GM21825 (cell line): Measurements from ENCODE around the gene ZC3H4.
"Not testable (repeated sequence)": the region's sequence is repeated elsewhere in the genome, so short reads cannot be mapped to it uniquely, and the experiment has no call there.

Experiments
- ATAC-seq: cut with Tn5 transposase; IDR thresholded peaks from one replicate; pipeline ENCODE4 v1.9.1; 2021; ENCODE audit warnings: mild to moderate bottlenecking, moderate library complexity; ENCODE audit not compliant: unreplicated experiment

Gene ZC3H4

DNA sequence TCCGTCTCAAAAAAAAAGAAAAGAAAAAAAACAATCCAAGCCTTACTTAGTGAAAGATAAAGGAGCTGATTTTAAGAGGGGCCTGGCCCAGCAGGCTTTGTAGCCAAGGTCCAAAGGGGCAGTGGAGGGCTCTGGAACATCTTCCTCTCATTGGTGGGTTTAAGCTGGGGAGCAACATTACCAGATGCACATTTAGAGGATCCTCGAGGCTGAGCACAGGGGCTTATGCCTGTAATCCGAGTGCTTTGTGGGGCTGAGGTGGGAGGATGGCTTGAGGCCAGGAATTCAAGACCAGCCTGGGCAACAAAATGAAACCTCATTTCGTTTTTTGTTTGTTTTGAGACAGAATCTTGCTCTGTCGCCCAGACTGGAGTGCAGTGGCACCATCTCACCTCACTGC is 57.2 kb downstream of the ZC3H4 start:
- ATAC-seq: no peak

DNA sequence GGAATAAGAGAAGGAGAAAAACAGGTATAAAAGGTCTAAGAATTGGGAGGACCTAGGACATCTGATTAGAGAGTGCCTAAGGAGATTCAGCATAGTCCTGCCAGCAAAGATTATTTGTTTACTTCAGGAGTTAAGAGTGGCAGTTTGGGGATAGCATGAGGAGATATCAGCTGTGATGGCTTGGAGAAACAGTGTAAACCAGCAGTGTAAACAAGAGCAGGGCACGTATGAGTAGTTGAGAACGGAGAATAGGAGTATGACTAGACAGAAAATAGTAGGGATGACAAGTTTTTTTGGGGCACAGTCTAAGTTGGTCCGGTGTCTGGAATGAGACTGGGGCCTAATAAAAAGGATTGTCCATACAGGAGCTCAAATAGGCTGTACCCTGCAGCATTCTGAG is 63.0 kb downstream of the ZC3H4 start:
- not testable (repeated sequence) for ATAC-seq

DNA sequence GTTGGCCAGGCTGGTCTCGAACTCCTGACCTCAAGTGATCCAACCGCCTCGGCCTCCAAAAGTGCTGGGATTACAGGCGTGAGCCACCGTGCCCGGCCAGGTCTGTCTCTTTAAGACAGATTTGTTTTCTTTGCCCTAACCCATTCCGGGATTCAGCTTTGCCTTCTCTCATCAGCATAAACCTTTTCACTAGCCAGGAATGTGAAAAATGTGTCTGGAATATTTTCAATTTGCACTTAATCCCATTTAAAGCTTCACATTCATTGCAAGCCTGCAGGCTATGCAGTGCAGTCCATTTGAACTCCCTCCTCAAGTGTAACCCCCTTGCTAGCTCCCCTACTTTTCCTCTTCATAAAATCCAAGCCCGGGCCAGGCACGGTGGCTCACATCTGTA is 64.3 kb downstream of the ZC3H4 start:
- ATAC-seq: no peak

DNA sequence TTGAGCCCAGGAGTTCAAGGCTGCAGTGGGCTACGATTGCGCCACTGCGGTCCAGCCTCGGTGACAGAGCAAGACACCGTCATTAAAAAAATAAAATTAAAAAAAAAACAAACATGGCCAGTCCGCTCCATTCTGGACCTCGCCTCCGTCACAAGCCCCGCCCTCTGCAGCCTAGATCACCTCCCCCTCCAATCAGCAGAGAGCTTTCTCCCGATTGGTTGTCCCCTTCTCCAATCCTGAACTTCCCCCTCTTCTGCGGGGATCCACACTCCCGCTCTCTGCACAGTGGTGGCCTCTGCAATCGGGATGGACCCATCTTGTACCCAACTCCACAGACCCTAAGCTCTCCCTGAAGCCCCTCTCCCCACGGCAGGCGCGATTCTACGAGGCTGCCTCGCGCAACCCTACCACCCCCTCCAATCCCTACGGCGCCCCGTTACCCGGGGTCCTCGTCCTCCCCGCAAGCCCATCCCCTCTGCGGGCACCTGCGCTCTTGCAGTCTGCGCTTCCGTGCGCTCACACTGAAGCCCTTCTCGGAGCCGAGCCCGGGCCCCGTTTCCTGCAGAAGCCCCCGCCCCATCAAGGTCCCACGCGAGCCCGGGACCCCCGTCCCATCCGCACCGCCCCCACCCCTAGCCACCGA is 65.7 kb downstream of the ZC3H4 start:
- ATAC-seq: peak; percentile 34

DNA sequence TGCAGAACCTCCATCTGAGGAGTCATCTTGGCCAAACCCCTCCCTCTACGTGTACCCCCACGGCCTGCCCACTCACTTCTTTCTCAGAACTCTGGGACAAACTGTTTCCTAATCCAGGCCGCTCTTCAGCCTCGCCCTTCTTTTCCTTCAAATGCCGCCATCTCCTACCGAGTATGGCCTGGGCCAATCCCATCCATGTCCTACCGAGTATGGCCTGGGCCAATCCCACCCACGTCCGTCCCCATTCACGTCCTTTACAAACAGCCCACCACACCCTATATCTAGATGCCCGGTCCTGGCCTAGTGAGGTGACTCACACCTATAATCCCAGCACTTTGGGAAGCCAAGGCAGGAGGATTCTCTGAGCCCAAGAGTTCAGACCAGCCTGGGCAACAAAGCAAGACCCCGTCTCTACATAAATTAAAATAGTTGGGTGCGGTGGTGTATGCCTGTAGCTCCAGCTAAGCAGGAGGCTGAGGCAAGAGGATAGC is 66.3 kb downstream of the ZC3H4 start:
- no peak for ATAC-seq

DNA sequence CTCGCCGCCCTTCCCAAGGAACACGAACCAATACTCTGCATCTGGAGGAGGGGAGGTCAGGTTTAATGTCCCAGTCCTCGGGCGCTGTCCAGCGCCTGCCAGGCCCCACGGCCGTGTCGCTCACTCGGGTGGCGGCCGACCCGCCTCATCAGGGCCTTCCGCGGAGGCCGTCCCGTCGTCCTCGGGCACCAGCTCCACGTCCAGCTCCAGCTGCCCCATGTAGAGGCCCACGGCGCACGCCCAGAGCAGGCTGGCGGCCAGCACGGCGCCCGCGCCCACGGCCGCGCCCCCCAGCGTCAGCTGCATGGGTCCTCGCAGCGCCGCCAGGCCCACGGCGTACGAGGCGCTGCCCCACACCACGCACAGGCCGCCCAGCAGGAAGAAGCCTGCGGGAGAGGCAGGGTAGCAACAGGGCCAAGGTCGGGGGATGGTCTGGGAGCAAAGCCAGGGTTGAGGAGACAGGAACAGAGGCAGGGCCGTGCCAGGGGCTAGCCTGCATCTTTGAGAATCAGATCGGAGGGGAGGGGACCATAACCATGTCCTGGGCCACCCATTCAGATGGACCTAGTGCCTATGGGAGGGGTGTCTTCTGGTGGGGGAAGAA is 67.6 kb downstream of the ZC3H4 start:
- ATAC-seq: no peak

DNA sequence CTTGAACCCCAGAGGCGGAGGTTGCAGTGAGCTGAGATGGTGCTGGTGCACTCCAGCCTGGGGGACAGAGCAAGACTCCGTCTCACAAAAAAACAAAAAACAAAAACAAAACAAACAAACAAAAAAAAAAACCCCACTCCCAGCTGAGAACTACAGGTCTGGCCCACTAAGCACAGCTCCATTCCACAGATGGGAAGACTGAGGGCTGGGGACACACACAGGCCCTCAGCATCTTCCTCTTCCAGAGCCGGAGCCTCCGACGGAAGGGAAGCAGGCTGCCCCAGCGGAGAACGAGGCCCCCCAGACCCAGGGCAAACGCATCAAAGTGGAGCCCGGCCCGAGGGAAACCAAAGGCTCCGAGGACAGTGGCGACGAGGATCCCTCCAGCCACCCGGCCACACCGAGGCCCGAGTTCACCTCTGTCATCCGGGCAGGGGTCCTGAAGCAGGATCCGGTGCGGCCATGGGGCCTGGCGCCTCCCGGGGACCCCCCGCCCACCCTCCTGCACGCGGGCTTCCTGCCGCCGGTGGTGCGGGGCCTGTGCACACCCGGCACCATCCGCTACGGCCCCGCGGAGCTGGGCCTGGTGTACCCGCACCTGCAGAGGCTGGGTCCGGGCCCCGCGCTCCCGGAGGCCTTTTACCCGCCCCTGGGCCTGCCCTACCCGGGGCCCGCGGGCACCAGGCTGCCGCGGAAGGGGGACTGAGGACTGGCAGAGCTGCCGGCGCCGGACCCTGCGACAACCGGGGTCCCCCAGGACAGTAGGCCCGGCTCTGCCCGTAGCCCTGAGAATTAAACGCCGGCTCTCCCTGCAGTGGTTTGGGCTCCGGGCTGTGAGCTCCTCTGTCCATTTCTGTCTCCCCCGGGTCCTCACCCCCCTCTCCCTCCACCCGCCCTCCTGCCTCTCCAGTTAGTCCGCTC is 68.4 kb downstream of the ZC3H4 start:
- no peak for ATAC-seq

DNA sequence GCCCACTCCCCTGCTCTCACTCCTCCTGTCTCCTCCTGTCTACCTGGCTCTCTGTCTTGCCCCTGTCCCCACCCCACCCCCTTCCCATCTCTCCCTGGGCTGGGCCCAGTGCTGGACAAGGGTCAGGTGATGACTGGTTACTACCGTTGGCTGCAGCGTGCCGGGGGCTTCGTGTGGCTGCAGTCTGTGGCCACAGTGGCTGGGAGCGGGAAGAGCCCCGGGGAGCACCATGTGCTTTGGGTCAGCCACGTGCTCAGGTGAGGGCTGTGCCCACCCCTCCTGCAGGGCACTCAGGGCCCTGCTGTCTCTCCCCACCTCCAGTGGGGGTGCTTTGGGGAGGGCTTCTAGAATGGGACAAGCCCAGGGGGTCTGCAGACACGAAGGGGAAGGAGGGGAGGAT is 72.7 kb downstream of the ZC3H4 start:
- no peak for ATAC-seq

DNA sequence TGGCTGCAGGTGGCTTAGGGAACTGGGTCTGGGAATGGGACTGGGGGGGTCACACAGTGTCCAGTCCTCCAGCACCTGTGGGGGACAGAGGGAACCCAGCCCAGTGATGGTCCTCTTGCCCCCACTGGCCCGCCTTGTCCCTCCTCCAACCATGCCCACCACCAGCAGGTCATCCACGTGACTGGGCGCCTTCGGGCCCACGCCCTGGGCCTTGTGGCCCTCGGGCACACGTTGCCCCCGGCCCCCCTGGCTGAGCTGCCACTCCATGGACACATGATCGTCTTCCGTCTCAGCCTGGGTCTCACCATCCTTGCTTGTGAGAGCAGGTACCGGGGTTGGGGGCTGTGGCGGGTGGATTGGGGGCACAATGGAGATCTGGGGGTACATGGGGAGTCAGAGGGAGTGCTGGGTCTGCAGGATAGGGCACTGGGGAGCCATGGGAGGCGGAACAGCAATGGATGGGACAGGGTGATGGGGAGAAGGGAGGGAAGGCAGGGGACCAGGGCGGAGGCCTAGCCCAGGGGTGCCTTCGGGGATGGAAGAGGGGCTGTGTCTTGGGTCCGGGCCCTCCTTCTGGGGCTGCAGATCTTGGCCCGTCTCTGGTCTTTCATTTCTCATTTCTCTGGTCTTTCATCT is 74.2 kb downstream of the ZC3H4 start:
- no peak for ATAC-seq

DNA sequence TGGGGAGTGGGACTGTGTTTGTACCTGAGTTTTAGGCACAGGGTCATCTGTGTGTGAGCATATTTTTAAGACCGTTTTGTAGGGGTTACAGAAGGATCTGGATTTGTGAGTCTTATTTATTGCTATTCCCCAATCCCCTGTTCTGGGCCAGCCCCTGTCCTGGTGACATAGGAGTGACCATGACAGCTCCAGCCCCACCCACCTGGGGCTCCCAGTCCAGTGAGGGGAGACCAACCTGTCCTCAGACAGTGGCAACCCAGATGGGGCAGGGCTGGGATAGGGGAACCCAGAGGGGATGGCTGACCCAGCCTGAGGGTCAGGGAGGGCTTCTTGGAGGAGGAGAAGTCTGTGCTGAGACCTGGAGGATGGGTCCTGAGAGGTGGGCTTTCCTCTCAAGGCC is 75.8 kb downstream of the ZC3H4 start:
- ATAC-seq: no peak

DNA sequence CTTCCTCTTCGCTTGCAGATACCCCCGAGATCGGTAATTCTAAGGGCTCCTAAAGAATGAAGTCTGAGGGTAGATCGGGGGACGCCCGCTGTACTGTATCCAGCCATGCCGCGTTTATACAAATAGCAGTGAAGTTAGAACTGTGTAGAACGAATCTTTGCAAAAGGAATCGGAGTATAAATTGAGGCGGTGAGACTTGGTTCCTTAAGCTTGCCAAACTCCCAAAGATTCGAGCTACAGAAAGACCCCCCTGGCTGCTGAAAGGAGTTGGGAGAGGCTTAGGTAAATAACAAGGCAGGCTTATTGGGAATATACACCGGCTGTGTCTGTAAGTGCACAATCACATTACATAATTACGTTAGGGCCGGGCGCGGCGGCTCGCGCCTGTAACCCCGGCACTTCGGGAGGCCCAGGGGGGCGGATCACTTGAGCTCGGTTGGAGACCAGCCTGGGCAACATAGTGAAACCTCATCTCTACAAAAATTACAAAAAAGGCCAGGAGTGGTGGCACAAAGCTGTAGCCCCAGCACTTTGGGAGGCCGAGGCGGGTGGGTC is 77.4 kb downstream of the ZC3H4 start:
- no peak for ATAC-seq

DNA sequence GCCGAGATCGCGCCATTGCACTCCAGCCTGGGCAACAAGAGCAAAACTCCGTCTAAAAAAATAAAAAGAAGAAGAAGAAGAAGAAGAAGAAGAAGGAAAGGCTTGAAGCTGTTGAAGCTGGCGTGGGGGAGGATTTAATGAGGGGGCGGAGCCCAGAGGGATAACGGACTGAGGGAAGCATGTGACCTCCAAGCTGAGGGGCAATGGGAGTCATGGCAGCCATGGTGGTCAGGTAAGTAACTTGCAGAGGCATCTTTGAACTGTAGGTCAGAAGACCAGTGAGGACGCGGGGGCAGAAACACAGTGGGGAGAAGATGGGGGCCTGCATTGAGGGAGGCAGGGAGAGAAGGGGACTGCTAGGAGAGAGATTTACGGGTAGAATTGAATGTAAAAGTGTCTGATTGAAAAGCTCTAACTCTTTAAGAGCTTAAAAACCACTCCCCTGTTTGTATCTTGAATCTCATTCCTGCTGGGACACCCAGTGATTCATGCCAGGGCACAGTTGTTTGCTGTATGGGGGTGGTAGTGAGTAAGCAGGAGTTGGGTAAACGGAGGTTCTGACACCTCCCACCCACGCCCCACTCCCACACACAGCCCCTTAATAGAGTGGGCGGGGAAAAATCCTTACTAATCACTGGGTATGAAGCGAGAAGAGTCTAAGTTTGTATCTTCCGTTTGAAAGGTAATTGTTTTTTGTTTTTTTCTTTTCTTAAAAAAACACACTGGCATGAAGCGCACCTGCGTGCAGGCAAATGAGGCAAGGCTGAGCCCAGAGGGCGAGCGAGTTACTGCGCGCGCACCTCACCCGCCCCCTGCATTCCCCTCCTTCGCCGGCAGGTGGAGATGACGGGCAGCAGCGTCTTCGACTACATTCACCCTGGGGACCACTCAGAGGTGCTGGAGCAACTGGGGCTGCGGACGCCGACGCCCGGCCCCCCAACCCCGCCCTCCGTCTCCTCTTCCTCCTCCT is 78.2 kb downstream of the ZC3H4 start:
- peak; percentile 76 for ATAC-seq

DNA sequence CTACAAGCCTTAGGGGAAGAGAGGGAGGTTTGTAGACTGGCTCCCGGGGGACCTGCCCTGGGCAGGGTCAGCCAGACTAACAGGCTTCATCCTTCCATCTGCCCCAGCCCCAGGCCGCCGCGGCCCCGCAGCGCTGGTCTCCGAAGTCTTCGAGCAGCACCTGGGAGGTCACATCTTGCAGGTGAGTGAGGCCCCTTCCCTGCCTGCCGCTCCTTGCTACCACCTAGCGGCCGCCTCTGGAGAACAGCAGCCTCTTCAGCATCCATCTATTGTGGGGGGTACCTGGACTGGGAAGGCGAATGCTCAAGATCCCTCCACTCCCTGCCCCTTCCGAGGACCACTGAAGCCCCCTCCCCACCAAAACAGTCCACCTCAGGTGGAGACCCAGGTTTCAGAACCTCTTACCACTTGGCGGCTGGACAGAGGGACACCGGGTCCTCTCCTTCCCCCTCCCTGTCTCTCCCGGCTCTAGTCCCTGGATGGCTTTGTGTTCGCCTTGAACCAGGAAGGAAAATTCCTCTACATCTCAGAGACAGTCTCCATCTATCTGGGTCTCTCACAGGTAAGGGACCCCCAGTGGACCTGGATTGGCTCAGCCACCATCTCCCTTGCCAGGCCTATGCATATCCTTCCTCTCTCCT is 81.3 kb downstream of the ZC3H4 start:
- ATAC-seq: no peak

DNA sequence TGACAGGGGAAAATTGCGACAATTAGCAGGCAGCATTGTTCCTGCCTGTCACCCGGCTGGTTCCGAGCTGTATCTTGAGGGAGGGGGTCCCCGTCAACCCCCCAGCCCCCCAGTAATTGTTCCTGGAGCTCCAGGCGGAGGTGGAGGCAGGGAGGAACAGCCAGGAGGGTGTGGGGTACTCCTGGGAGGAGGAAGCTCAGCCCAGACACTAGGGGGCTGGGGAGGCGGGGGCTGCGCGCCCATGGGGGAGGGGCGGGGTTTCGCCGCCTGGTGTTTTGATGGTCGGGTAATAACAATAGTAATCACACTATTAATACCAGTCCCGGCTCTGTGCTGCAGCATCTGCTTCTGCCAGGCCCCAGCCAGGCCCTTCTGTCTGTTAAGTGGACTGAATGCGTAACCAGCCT is 85.4 kb downstream of the ZC3H4 start:
- no peak for ATAC-seq

DNA sequence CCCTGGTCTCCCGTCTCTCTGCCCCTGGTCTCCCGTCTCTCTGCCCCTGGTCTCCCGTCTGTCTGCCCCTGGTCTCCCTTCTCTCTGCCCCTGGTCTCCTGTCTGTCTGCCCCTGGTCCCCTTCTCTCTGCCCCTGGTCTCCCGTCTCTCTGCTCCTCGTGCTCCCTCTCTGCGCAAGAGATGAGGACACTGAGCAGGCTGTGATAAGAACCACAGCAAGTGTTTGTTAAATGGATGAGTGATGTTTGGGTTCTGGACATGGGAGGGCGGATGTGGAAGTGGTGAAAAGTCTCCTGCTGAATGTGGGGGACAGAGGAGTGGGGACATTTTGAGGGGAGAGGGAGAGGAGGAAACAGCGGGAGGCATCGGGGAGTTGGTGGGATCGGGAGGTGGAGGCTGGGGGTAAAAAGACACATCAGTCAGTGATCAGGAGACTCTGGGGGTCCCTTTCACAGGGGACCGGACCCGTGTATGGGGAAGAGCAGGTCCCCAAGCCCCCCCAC is 85.9 kb downstream of the ZC3H4 start:
- ATAC-seq: no peak

DNA sequence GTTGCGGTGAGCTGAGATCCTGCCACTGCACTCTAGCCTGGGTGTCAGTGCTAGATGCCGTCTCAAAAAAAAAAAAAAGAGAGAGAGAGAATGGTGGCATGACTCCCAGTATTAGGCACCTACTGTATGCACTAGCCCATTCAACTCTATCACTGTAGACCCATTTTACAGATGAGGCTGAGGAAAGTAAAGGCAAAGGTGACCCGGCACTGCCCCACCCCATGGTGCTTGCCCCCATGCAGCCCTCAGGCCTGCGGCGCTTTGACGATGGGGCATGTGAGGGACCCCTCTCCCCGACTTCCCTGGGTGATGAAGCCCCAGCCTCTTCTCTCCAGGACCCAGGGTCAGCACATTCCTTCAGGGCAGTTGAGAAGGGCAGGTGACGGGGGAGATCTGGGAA is 86.7 kb downstream of the ZC3H4 start:
- ATAC-seq: no peak

DNA sequence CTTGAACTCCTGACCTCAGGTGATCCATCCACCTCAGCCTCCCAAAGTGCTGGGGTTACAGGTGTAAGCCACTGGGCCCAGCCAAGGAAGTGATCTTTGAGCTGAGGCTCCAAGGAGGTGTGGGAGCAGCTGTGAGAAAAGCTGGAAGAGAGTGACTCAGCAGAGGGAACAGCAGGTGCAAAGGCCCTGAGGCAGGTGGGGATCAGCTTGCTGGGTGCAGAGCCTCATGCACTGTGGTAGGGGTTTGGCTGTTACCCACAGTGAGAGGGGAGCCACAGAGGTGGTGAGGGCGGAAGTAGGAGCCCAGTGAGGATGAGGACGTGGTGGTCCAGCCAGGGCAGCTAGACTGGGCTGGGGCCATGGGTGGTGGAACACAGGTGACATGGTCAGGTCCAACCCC is 87.4 kb downstream of the ZC3H4 start:
- ATAC-seq: no peak

DNA sequence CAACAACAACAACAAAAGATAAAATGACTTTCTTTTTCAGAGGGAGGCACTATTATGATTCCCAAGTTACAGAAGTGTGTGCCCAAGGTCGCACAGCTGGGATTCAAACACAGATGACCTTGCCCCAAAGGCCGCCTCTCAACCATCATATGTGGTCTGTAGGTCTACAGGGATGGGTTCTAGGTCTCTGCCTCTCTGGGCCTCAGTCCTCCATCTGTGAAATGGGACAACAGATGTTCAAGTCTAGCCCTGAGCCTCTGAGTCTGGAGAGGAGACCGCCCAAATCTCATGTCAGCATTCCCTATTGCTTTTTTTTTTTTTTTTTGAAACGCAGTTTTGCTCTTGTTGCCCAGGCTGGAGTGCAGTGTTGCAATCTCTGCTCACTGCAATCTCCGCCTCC is 89.1 kb downstream of the ZC3H4 start:
- ATAC-seq: no peak

DNA sequence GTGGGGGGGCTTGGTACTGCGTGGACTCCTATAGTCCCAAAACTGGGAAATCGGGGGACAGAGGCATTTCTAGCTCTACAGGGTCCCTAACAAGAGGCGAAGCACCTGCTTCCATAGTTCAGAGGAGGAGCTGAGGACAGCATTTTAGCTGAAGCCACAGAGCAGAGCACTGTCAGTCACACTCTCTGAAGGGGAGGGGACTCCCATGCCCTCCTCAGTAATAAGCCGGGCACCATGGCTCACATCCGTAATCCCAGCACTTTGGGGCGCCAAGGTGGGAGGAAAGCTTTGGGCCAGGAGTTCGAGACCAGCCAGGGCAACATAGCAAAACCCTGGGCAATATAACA is 90.2 kb downstream of the ZC3H4 start:
- no peak for ATAC-seq
